GM19438 (cell line): ENCODE data around the gene FRY.

ENCODE experiments used
- ATAC-seq: cut with Tn5 transposase; IDR thresholded peaks from one replicate; pipeline ENCODE4 v1.9.1; 2021; ENCODE audit warnings: low read depth; ENCODE audit not compliant: unreplicated experiment

Gene FRY

DNA sequence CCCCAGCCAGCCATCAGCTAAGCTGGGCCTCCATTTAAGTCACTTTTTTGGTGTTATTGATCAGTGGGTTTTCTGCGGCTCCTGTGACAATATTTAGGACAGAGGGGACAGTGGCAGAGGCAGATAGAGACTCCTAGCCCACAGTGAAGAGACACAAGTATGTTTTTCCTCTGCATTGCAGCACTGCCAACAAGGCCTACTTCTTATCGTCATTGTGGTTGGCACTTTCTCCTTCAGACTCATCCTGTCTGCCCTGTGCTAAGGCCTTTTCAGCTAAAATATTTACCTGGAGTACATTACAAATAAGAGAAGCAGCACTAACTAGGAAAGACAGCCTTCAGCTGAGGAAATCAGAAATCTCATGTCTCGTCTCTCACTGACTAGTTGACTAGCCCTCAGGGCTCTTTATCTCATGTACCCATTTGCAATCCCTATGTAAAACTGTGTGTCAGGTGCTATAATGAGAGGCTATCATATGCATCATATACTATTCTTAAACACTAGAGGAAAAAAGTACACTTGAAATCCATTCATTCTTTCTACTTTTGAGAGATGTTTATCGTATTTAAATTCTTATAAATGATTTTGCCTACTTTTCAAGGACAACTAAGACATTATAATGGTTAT is 221.4 kb downstream of the FRY start:
- ATAC-seq: no peak

DNA sequence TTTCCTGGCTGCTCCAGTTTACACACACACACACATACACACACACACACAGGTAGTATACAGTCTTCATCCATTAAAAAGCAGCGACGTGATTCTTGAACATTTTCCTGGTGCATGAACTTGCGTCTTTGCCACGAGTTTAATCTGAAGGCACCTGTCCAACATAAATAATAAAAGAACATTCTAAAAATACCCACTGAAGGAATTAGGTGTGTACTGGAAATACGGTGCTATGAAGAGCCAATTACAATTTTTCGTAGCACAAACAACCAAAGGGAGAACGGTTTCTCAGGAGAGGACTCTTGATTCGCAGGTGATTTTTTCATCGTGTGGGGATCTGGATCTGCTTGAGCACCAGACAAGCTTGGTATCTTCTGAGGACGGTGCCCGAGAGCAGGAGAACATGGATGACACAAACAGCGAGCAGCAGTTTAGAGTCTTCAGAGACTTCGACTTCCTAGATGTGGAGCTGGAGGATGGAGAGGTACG is 222.4 kb downstream of the FRY start:
- no peak for ATAC-seq

DNA sequence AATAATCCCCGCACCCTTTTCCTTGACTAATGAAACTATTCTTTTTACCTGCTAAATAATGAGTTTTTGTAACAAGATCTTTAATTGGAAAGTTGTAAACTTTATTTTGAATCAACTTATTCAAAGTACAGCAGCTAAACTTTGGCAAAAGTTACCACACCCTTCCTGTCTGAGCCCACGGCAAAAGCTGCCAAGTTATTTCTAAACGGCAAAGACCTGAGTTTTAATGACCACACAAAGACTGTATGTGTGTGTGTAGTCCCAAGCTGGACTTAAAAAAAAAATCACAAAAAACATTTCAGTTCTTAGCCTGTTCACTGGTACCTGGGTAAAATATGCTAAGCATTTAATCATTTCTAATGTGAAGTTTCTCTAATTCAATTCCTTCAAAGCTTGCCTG is 222.8 kb downstream of the FRY start:
- no peak for ATAC-seq

DNA sequence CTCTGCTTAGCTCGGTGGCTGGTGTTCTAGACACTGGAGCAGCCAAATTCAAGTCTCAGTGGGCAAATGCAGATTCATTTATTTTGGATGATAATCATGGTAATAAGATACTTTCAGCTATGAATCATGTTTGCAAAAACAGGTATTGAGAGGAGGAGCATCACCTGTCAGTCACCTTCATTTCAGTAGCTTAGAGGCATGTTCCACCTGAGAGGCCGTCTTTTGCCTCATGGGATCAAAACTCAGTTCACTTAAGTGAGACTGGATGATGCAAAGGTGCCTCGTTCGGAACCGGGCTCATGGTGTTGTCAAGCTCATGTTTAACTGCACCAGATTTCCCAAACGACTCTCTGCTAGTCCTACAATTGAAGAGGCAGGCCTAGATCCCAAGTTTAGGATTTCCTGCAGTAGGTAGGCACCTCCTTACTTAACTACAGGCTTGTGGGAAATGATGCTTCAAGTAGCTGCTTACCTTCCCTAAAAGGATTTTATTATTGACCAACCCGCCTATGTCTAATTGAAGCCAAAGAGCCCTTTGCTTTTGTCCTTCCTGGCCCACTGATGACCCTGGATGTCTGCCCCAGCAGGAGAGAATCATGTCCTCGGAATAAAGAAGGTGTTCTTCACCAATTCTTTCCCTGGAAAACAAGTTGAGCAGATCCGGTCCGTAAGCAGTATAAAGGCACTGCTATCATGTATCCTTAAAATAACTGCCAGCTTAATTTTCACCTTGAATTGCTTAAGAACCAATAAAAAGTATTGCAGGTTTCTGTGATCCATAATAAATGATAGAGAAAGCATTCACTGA is 223.5 kb downstream of the FRY start:
- ATAC-seq: no peak

DNA sequence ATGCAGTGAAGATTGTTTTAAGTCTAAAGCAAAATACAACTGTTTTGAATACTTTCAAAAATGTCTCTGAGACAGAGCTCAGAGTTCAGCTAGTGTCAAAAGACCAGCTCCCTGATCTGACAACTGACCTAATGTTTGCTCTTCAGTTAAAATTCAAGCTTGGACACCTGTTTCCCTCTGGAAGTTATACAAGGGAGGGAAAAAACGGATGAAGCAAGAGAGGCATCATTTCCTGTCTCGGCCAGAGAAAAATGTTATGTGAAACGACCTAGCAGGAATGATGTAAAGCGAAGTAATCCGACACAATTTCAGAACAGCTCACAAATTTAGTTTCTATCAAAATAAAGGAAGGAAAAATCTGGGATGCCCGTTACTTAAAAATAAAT is 224.1 kb downstream of the FRY start:
- no peak for ATAC-seq

DNA sequence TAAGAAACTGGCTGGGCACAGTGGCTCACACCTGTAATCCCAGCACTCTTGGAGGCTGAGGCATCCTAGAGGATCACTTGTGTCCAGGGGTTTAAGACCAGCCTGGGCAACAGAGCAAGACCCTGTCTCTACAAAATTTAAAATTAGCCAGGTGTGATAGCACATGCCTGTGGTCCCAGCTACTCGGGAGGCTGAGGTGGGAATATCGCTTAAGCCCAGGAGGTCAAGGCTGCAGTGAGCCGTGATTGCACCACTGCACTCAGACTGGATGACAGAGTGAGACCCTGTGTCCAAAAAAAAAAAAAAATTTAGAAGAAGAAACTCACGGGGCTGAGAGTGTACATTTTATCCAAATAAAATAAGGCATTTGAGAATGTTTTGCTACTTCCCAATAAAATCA is 224.7 kb downstream of the FRY start:
- ATAC-seq: no peak

DNA sequence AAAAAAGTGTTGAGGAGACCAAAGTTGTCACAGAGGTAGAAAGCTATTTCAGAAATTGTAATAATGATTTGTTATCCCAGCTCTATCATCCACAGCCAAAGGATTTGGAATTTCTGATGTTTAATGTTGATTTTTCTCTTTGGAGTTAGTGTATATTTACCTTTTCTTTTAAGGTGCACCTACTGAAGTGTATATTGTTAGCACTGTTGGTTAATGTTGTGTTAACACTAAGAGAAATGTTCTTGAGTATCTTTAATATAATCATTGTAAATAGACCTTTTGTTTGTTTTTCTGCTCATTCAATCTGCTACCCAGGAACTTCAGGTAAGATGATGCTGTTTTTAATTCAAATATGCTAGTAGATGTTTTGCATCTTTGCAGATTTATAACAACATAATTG is 226.1 kb downstream of the FRY start:
- no peak for ATAC-seq

DNA sequence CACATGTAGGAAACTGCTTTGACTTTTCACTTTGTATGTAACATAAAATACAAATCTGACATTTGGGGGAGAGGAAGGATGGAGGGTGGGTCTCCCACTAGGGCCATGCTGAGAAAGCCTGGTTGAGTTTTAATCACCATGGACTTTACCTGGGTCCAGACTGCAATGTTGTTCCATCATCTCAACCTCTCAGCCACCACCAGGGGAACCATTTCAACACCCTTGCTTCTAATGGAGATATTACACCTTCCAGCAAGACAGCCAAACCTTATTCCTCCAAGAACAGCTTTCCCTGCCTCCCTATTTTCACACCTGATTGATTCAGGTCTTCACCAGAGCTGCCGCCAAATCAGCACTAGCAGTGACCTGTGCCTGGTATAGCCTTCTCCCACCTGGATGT is 227.5 kb downstream of the FRY start:
- no peak for ATAC-seq

DNA sequence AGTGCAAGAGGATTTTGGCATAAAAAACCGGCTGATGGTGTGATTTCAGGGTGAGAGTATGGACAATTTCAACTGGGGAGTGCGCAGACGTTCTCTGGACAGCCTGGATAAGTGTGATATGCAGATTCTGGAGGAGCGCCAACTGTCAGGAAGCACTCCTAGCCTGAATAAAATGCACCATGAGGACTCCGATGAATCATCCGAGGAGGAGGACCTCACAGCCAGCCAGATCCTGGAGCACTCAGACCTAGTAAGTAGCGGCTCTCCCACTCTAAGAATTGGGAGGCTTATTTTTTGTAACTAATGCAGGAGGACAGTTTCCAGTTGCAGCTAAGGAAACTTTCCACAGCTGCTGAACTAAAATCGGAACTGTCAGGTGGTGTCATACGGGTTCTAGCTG is 230.0 kb downstream of the FRY start:
- ATAC-seq: no peak

DNA sequence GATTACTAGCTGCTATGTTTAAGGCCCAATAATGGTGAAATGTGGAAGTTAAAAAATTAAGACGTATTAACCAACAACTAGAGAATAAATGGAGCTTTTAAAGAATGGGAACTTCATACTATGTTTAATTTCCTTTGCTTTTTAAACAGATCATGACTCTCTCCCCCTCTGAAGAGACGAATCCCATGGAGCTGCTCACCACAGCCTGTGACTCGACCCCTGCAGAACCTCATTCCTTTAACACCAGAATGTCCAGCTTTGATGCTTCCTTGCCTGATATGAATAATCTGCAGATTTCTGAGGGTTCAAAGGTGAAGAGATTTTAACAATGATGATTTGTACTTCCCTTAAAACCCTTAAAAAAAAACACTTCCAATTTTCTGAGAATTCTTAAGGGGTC is 230.6 kb downstream of the FRY start:
- ATAC-seq: no peak

DNA sequence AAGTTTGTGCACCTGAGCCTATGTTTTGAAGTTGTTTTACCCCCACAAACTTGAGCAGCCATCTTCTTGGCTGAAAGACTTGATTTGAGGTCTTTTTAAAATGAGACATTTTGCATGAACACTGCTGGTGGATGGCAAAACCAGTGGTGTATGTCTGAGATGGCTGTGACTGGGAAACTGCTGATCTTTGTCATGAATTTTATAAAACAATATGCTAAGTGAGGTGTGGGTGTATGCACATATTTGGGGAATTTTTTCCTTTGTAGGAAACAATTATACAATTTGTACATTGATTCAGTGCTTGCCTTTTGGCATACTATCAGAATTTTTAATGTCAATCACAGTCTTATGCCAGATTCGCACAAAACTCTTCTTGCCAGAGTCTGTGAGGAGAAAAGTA is 231.0 kb downstream of the FRY start:
- ATAC-seq: no peak

DNA sequence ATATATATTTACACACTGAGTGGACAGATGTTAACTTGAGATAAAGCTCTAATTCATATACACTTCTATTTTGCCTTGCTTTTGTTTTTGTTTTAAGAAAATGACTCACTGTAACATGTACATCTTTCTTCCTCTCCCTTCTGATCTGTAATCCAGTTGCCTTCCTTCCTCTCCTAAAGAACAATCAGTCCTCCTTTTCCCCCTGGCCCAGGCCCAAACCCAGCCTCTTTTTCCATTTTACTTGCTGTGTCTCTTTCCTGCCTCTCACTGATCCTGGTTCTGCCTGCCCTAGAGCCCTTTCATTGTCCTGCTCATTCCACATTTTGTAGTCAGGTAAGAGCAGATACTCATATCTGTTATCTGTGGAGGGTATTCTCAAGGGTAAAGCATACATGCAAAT is 232.8 kb downstream of the FRY start:
- no peak for ATAC-seq

DNA sequence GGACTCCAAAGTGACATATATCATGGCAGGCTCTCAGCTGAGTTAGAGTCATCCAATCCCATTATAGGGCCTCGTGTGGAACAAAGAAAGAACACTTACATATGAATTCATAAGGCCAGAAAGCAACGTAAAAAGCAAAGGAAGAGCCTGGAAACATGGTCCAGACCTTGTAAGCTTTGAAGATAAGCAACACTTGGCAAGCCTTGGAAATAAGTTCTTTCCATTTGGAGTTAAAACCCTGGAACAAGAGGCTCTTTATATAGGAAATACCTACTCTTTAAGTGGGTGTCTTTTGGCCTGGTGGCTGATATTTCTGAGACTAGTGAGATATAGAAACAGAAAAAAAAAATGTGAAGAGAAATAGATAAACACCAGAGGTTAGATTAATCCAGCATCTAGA is 234.2 kb downstream of the FRY start:
- no peak for ATAC-seq

DNA sequence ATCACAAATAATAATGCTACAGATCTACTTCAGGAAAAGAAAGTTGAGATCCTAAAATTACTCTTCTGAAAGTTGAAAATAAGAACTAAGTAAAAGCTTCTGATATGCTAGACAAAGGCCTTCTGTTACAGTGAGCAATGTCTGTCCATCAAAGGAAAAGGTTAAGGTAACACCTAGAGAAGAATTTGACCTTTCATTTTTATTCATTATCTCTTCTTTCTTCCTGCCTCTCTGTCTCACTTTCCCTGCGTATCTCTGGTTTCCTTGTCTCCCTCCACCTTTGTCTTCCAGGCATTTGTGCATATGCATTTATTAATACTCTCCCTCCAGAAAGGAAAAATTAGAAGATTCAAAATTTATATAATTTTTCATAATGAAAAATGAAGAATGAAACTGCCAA is 234.6 kb downstream of the FRY start:
- ATAC-seq: no peak

DNA sequence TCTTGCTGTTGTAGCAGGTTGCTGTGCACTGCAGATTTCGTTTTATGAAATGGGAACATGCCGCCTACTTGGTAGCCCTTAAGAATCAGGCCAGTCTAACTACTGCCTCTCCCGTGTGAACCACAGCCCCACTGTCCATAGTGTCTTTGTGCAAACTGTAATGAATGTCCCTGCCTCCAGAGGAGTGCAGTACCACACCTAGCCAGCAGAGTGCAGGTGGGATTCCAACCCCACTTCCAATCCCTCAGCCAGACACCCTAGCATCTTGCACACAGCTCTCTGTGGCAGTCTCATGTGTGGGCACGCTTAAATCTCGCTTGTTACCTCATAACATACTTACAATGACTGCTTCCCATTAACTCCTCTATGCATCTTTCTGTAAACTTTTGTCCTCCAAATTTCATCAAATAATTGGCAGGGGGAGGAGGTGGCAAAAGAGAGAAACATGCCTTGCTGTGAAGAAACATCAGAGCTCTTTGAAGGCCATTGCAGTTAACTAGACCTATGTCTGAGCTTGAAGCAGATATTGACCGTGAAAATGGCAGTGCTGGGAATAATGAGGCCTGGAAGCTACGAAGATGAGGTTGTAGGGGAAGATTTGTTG is 236.4 kb downstream of the FRY start:
- no peak for ATAC-seq

DNA sequence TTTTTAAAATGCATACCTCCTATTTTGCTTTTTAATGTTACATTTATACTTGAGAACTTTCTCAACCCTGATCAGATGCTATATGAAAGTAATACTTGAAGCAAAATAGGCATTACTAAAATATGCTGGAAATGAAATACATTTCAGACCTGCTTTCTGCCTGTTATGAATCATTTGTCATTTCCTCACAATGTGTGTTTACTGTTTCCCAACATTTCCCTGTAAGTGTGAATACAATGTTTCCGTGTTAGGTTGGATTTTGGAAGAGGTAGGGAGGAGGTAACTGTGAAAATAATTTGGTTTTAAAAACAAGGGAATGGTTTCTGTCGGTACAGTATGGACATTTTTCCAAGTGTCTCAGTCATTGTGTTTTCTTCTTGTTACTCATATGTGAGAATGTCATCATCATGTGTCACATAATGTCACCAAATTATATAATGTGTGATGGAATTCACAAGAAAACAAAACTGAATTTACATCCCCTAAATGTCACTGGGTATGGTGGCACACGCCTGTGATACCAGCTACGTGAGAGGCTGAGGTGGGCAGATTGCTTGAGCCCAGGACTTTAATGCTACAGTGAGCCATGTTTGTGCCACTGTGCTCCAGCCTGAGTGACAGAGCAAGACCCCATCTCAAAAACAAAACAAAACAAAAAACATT is 240.6 kb downstream of the FRY start:
- no peak for ATAC-seq

DNA sequence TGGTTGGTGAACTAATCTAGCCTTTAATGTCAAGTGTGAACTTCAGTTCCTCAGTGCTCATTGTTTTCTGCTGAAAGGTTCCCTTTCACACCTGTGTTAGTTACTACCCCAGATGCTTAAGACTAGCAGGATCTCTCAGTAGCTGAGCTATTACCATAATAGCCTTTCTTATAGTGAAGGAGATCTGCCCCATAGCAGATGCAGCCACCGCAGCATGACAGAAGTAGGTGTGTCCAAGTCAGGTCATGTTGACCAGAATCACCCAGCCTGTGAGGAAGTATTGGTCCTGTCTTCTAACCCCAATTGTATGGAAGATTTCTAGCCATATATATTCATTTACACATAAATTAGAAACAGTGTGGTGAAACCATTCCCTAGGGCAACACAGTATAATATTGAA is 246.3 kb downstream of the FRY start:
- ATAC-seq: no peak

DNA sequence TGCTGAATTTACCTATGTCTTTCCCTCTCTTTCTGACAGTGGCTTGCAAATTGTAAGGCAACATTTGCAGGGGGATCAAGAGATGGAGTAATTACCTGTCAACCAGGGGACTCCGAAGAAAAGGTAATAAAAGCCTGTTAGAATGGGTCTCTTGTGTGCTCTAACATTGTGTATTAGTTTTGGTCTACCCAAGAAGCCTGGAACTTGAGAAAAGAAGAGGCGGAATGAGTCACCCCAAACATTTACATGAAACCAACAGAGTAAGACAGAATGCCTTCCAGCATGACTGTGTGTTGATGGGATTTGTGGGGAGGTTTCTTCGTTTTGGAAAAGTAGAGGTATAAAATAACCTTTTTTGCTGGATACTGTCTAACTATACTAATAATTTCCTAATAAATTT is 246.9 kb downstream of the FRY start:
- ATAC-seq: no peak

DNA sequence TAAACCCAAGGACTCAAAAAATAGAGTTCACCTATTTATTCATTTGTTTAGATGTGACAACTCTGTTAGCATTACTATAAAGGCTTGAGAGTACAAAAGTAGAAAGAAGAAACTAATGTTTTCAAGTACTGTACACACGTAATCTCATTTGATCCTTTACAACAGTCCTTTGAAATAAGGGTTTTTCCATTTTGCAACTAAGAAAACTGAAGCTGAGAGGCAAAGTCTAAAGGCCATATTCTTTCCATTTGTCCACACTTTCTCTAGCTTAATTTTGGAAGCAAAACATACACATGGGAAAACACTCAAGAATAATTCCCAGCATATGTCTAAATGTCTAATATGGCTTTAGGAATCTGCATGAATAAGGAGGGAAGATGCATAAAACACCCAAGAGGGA is 249.5 kb downstream of the FRY start:
- ATAC-seq: no peak

DNA sequence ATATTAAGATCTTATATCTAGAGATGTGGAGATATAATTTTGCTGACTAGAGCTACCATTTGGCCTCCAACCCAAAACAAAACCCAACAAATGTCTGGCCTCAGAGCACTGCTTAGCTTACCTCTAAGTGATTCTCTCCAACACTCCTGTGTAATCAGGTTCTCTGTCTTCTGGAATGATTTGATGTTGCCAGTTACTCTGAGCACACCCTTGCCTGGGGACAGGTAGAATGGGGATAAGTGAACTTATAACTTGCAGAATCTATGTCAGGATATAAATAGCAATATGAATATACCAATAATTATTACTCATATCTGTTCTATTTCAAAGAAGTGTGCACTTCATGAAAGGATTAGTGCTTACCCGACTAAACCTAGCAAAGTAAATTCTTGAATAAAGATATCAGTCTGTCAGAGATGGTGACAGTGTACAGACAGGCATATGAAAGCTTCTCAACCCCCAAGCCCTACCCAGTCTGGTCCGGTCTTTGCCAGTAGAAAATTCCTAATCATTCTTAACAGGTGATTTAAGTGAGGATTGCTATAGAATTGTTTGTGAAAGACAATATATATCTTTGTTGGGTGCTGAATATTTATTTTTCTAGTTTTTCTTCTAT is 250.6 kb downstream of the FRY start:
- ATAC-seq: no peak
